ENCODE measurements around the gene CRACDL.

CRACDL gene

DNA sequence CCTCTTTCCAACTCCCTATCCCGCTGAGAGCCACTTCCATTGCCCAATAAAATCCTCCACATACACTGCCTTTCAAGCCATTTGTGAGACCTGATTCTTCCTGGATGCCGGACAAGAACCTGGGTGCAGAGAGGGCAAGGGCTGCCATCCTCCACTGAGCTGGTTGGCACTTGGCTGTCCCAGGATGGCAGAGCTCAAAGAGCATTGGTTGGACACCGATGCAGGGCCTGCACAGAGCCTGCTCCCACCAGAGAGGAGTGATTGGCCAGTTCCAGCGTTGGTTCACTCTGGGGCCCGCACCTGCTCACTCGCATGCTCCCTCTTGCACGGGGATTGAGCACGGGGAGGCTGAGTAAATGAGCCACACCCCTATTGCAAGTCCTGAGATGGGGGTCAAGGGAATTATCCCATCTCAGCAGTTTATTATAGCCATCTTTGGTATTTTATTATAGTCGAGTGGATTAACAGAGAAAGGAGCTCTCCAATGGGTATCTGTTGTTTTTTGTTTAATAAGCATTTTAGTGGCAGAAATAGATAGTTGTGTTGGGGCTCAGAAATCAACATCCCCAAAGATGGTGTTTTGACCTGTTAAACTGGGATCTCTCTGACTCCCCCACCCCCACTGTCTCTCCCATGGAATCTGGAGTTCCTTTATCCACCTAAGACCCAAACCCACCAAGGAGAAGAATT lies 185.3 kb downstream of the CRACDL start:
- no peak for DNase-seq (ENCODE audit: low read depth in 2 of 2)

GRCh38 chr2:98749066-98749450 lies 187.0 kb downstream of the CRACDL start:
- no peak for DNase-seq (ENCODE audit: low read depth in 2 of 2)

GRCh38 chr2:98748292-98749065 lies 187.5 kb downstream of the CRACDL start:
- no peak for DNase-seq (ENCODE audit: low read depth in 2 of 2)

- no peak for DNase-seq (ENCODE audit: low read depth in 2 of 2)
Measured at GRCh38 chr2:98747888-98748287, 188.1 kb downstream of the CRACDL start.

DNA sequence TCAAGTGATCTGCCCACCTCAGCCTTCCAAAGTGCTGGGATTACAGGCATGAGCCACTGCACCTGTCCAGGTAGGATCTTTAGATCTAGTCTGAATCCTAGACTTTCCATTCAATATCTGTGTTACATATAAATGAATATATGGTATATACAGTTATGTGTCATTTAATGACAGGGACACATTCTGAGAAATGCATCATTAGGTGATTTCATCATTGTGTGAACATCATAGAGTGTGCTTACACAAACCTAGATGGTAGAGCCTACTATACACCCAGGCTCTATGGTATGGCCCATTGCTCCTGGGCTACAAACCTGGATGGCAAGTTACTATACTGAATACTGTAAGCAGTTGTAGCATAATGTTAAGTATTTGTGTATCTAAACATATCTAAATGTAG lies 189.6 kb downstream of the CRACDL start:
- no peak for DNase-seq (ENCODE audit: low read depth in 2 of 2)

- DNase-seq (ENCODE audit: low read depth in 2 of 2) = no peak
Measured at GRCh38 chr2:98744595-98744994, 191.4 kb downstream of the CRACDL start.
